GM10847 (cell line): ENCODE results near the gene DAGLA.

Experiments
- POLR2A ChIP-seq: IDR thresholded peaks from 2 replicates; pipeline ENCODE4 v1.6.1; 2011; ENCODE audit not compliant: insufficient read length; ENCODE audit errors: extremely low read depth

DAGLA gene

DNA sequence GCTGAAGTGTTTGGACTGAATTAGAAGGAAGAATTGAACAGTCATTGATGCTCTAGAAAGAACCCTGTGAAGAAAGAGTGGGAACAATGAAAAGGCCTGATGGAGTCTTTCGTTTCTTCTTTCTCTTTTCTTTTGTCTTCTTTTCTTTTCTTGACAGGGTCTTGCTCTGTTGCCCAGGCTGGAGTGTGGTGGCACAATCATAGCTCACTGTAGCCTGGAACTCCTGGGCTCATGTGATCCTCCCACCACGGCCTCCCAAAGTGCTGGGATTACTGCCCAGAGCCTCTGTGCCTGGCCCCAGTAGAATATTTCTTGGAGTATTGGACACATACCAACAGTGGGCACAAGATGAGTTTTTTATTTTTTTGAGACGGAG, 113.6 kb downstream of the DAGLA start:
- TF ChIP-seq POLR2A, result no peak

GRCh38 chr11:61794579-61794978, 114.4 kb downstream of the DAGLA start:
- no peak for TF ChIP-seq POLR2A

DNA sequence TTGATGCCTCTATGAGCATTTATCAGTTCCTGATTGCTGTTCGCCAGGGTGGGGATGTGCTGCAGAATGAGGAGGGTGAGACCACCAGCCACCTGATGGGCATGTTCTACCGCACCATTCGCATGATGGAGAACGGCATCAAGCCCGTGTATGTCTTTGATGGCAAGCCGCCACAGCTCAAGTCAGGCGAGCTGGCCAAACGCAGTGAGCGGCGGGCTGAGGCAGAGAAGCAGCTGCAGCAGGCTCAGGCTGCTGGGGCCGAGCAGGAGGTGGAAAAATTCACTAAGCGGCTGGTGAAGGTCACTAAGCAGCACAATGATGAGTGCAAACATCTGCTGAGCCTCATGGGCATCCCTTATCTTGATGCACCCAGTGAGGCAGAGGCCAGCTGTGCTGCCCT, 115.3 kb downstream of the DAGLA start:
- no peak for TF ChIP-seq POLR2A

DNA sequence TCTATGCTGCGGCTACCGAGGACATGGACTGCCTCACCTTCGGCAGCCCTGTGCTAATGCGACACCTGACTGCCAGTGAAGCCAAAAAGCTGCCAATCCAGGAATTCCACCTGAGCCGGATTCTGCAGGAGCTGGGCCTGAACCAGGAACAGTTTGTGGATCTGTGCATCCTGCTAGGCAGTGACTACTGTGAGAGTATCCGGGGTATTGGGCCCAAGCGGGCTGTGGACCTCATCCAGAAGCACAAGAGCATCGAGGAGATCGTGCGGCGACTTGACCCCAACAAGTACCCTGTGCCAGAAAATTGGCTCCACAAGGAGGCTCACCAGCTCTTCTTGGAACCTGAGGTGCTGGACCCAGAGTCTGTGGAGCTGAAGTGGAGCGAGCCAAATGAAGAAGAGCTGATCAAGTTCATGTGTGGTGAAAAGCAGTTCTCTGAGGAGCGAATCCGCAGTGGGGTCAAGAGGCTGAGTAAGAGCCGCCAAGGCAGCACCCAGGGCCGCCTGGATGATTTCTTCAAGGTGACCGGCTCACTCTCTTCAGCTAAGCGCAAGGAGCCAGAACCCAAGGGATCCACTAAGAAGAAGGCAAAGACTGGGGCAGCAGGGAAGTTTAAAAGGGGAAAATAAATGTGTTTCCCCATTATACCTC, 115.8 kb downstream of the DAGLA start:
- no peak for TF ChIP-seq POLR2A
